ENCODE data around the gene WDR35. TPM values are rescaled to one million over a fixed set of nuclear protein-coding genes. Genes with fewer than 3 reads are reported as not detected.
A peak's percentile ranks its signal among the peaks of the same experiment; 100 is the strongest.

WDR35 gene
- total RNA-seq, 2 experiments from 2014 or later = 5.6 to 5.9 TPM

- ATAC-seq (no peak), DNase-seq (no peak)
- H3K9me3 Mint-ChIP-seq = no peaks in the 10 kb centered on the region
- H3K4me1 Mint-ChIP-seq (ENCODE audit: low read depth) = no peaks in the 10 kb centered on the region
- peaks cover 7% of the 10 kb centered on the region for H3K27me3 Mint-ChIP-seq
- ChIA-PET POLR2A (no interaction called here), CTCF (interaction anchor here (3.2 kb wide), 1 partner anchor 14 kb away, joined by 26 read pairs; no protein-coding TSS in a partner anchor)
- TF ChIP-seq CTCF (IDR thresholded peaks at IDR 0.05) = no peak
- intact Hi-C loops (cut with micrococcal nuclease) = no loop called here
- no peak overlapping the region for H3K27ac Mint-ChIP-seq
- no peak overlapping the region for H3K4me3 Mint-ChIP-seq
- H3K36me3 Mint-ChIP-seq (ENCODE audit: low read depth) = no peaks in the 10 kb centered on the region
Measured at GRCh38 chr2:20001361-20001863, 11.5 kb upstream of the WDR35 start.

GRCh38 chr2:19993731-19994130 lies 3.8 kb upstream of the WDR35 start:
- TF ChIP-seq CTCF (IDR thresholded peaks at IDR 0.05) = no peak
- POLR2A ChIA-PET = no interaction called here

GRCh38 chr2:19991895-19992294 lies 2.0 kb upstream of the WDR35 start:
- no peak for TF ChIP-seq CTCF (IDR thresholded peaks at IDR 0.05)
- peaks cover 28% of the 10 kb centered on the region for H3K4me1 Mint-ChIP-seq (ENCODE audit: low read depth)
- no peaks in the 10 kb centered on the region for H3K36me3 Mint-ChIP-seq (ENCODE audit: low read depth)
- H3K27ac Mint-ChIP-seq = no peak overlapping the region
- no peaks in the 10 kb centered on the region for H3K9me3 Mint-ChIP-seq
- ChIA-PET POLR2A (no interaction called here), CTCF (no interaction called here)
- intact Hi-C loops (cut with micrococcal nuclease) = no loop called here
- DNase-seq (no peak), ATAC-seq (no peak)
- peaks cover 14% of the 10 kb centered on the region for H3K27me3 Mint-ChIP-seq
- H3K4me3 Mint-ChIP-seq = no peak overlapping the region

More at GRCh38 chr2:19993731-19994130, 3.8 kb upstream of the WDR35 start:
- intact Hi-C loops (cut with micrococcal nuclease) = no loop called here
- Mint-ChIP-seq H3K27me3 (peaks cover 16% of the 10 kb centered on the region), H3K4me3 (no peak overlapping the region), H3K27ac (no peak overlapping the region), H3K36me3 (ENCODE audit: low read depth) (no peaks in the 10 kb centered on the region), H3K9me3 (no peaks in the 10 kb centered on the region), H3K4me1 (ENCODE audit: low read depth) (peaks cover 16% of the 10 kb centered on the region)
- ATAC-seq (no peak), DNase-seq (no peak)
- CTCF ChIA-PET = interaction anchor here (1.0 kb wide), 1 partner anchor 22 kb away, joined by 3 read pairs; no protein-coding TSS in a partner anchor

GRCh38 chr2:19990416-19990728 lies 467 bp upstream of the WDR35 start:
- no peaks in the 10 kb centered on the region for H3K9me3 Mint-ChIP-seq
- intact Hi-C loops (cut with micrococcal nuclease) = no loop called here
- peaks cover 28% of the 10 kb centered on the region for H3K4me1 Mint-ChIP-seq (ENCODE audit: low read depth)
- CTCF ChIA-PET = interaction anchor here (1.6 kb wide), 1 partner anchor 25 kb away, joined by 10 read pairs; no protein-coding TSS in a partner anchor
- peak overlapping the region; percentile 84 for H3K4me3 Mint-ChIP-seq
- H3K27ac Mint-ChIP-seq = peak overlapping the region; percentile 76
- POLR2A ChIA-PET = interaction anchor here (1.2 kb wide), 1 partner anchor 24 kb away, joined by 4 read pairs; no protein-coding TSS in a partner anchor
- H3K36me3 Mint-ChIP-seq (ENCODE audit: low read depth) = peaks cover 9% of the 10 kb centered on the region
- ATAC-seq (no peak), DNase-seq (no peak)
- H3K27me3 Mint-ChIP-seq = peaks cover 11% of the 10 kb centered on the region
- no peak for TF ChIP-seq CTCF (IDR thresholded peaks at IDR 0.05)

- H3K4me3 Mint-ChIP-seq = peak overlapping the region; percentile 84
- intact Hi-C loops (cut with micrococcal nuclease) = no loop called here
- H3K36me3 Mint-ChIP-seq (ENCODE audit: low read depth) = peaks cover 15% of the 10 kb centered on the region
- peak overlapping the region; percentile 76 for H3K27ac Mint-ChIP-seq
- TF ChIP-seq CTCF (IDR thresholded peaks at IDR 0.05) = no peak
- CTCF ChIA-PET = interaction anchor here (1.6 kb wide), 1 partner anchor 26 kb away, joined by 10 read pairs; no protein-coding TSS in a partner anchor
- peaks cover 28% of the 10 kb centered on the region for H3K4me1 Mint-ChIP-seq (ENCODE audit: low read depth)
- H3K27me3 Mint-ChIP-seq = peaks cover 11% of the 10 kb centered on the region
- POLR2A ChIA-PET = interaction anchor here (1.2 to 1.8 kb wide), 2 partner anchors 10 to 23 kb away, joined by 4 read pairs; no protein-coding TSS in a partner anchor
- H3K9me3 Mint-ChIP-seq = no peaks in the 10 kb centered on the region
- no peak for DNase-seq
- no peak for ATAC-seq
Measured at GRCh38 chr2:19989342-19989666, 601 bp downstream of the WDR35 start.

Data from activated CD8-positive, alpha-beta T cell treated with anti-CD3 and anti-CD28 coated beads for 36 hours (primary cell).